NCI-H526 treated with DMSO at 0.1 percent for 48 hours (cell line): ENCODE data around the gene PYDC1.
A peak's percentile ranks its signal among the peaks of the same experiment; 100 is the strongest.
"Not testable (repeated sequence)": the region's sequence is repeated elsewhere in the genome, so short reads cannot be mapped to it uniquely, and the experiment has no call there.

ENCODE experiments used
- DNase-seq: peaks from one replicate; lab custom pipeline; 2025; lab: John Stamatoyannopoulos, UW

The PYDC1 gene

DNA sequence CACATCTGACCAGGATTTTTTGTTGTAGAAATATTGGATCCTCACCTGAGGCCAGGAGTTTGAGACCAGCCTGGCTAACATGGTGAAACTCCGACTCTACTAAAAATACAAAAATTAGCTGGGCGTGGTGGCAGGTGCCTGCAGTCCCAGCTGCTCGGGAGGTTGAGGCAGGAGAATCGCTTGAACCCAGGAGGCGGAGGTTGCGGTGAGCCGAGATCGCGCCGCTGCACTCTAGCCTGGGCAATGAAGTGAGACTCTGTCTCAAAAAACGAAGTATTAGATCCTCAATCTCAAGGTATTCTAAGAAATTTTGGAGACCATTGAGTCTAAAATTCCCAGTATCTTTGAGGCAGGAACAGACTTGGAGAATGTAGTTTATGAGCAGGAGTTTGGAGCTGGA lies 21.1 kb downstream of the PYDC1 start:
- DNase-seq, result not testable (repeated sequence)

DNA sequence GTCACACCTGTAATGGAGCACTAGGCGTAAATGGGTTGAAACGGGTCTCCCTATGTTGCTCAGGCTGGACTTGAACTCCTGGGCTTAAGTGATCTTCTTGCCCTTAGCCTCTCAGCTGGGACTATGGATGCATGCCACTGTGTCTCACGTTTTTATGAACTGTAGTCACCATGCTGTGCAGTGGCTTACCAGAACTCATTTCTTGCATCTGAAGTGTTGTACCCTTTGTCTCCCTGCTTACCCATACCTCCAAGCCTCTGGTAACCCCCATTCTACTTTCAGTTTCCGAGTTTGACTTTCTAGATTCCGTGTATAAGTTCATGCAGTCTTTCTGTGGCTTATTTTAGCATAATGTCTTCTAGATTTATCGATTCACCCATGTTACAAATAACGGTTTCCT lies 22.0 kb downstream of the PYDC1 start:
- no peak for DNase-seq

DNA sequence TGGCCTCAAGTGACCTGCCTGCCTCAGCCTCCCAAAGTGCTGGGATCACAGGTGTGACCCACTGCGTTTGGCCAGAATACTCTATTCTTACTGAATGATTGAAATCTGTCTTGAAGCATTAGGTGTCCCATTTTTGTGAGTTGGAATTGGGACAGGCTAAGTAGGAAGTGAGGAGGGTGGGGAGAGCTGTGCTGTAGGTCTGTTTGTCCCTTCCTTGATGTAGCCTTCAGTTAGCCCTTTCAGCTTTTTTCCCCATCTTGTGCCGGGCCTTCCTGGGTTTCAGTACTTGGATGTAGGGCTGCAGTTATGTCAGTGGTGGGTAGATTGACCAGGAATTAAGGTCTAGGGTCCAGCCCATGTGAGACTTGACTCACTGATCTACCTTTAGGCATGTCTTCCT lies 23.1 kb downstream of the PYDC1 start:
- DNase-seq, result no peak

DNA sequence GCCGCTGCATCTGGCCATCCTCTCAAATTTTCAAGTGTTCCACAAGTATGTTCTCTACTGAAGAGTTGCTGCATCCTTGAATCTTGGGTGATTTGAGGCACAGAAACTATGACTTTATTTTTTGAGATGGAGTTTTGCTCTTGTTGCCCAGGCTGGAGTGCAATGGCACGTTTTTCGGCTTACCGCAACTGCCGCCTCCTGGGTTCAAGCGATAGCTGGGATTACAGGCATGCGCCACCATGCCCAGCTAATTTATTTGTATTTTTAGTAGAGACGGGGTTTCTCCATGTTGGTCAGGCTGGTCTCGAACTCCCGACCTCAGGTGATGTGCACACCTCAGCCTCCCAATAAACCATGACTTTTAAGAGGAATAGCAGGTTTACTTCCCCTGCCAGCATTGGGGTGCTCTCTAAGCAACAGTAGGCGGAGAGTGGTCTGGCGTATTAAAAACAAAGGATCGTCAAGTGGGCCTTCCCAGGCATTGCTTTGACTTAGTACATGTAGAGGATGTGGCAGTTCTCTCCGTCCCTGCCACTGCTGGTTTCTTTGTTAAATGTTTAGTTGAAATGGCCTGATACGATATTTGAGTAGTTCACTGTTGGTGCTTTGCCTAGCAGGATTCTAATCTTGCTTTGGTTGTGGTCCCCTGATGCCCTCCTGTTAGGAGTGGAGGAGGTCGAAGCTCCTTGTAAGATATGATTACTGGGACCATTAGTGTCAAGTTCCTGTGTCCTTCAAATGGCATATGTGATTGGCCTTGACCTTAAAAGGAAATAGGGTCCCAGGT lies 23.9 kb downstream of the PYDC1 start:
- no peak for DNase-seq

DNA sequence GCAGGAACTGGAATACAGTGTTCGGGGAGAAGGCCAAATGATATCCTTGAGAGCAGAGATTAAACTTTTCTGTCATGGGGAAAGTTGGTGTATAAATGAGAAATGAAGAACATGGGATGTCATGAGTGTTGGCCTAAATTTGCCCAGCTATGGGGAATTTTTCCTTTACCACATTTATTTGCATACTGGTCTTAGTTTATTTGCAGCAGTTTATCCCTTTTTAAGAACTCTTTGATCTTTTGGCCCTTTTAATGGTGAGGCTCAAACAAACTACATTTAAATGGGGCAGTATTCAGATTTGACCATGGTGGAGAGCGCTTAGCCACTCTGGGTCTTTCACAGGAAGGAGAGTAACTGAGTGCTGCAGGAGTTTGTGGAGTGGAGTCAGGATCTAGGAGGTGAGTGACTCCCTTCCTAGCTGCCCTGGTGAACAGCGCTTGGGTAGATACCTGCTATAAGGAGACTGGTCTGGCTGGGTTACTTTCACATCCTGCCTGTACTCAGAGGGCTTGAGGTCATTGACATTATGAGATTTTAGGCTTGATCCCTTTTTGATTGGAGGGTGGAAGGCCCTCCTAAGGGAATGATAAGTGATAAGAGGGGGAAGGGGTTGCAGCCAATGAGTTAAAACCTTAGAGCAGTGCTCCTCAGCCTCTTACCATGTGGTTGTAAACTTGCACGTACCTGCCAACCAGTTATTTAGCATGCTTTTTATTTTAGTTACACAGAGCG lies 25.1 kb downstream of the PYDC1 start:
- DNase-seq, result no peak

DNA sequence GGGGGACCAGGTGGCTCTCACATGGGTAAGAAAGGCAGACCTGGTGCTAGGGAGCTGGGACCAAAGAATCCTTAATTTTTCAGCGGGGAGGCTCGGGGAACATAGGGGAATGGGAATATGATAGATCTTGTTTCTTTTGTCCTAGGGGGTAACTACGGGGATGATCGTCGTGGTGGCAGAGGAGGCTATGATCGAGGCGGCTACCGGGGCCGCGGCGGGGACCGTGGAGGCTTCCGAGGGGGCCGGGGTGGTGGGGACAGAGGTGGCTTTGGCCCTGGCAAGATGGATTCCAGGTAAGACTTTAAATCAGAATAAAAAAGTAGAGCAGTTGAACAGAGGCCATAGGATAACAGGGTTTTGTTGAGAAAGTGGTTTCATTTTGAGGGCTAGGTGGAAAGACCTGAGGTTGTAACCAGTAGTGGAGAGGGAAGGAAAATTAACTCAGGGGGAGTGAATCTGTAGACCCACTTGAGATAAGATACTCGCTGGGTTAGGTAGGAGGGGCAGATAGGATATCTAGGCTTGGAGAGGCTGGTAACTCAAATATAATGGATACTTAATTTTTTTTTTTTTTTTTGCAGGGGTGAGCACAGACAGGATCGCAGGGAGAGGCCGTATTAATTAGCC lies 26.0 kb downstream of the PYDC1 start:
- DNase-seq, result no peak

DNA sequence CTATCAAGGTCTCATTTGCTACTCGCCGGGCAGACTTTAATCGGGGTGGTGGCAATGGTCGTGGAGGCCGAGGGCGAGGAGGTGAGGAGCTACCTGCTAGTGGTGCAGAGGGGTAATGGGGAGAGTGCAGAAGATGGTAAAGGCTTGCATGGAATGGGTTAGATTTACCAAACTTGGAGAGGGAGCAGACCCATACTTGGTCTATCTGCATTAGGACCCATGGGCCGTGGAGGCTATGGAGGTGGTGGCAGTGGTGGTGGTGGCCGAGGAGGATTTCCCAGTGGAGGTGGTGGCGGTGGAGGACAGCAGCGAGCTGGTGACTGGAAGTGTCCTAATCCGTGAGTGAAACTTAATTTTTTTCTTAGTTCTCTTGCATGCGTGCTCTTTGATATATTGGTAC lies 26.9 kb downstream of the PYDC1 start:
- DNase-seq, result no peak

DNA sequence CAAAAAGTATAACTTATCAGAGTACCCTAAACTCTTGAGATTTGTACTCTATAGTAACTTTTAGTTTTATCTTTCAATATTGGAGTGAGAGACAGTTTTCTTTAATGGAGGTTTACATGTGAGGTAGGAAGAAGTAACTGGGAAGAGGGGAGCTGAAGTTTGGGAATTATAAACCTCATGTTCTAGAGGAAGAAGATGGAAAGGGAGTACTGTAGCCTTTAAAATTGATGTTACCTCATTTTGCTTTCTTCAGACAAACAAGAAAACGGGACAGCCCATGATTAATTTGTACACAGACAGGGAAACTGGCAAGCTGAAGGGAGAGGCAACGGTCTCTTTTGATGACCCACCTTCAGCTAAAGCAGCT lies 27.5 kb downstream of the PYDC1 start:
- no peak for DNase-seq

DNA sequence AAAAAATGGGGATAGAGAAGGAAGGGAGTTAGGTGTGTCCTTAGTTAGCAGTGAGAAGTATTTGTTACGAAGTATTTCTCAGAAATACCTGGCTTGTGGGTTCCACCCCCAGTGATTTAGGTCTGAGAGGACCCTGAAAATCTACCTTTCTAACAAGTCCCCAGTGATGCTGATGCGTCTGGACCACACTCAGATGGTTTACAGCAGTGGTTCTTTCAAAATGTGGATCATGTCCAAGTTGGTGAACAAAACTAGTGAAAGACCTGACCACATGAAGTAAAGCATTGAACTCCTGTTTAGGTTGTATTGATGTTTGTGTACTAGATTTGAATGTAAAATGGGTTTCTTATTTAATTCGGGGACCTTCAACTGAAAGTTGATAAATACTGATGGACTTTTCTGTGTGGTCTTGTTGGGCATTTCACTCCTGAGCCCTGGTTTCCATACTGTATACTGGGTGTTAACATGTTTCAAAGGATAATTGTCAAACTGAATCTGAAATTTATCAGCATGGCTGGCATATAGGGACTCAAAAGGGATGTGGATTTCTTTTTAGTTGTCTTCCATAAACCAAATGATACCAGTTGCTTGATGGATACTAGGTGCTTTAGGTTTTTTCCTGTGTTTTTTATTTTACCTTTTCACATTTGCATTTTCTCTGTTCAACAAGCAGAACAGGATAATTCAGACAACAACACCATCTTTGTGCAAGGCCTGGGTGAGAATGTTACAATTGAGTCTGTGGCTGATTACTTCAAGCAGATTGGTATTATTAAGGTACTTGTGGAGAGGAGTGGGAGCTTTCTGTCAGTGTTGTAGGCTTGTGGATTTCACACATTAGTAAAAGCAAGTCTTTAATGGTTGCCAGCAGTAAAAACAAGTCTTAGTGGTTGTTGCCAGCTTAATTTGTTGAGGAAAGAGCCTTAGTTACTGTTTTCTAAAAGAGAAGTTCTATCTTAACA lies 28.2 kb downstream of the PYDC1 start:
- no peak for DNase-seq

DNA sequence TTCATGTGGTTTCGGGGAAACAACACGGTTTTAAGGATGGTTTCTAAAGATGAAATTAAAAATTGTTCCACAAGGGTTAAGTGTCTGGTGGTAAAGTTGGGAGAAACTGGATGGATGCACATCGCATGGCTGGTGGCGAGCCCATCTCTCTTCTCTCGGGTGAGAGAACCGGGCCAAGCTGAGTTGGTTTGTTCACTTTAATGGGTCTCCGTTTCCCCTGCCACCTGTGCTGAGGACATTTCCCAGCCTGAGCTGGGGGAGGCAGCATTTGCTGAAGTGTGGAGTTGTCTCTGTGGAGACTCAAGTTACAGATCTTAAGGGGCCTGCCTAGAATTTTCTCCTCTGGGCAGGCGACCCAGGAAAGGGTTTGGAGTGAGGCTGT lies 29.1 kb downstream of the PYDC1 start:
- DNase-seq, result no peak

DNA sequence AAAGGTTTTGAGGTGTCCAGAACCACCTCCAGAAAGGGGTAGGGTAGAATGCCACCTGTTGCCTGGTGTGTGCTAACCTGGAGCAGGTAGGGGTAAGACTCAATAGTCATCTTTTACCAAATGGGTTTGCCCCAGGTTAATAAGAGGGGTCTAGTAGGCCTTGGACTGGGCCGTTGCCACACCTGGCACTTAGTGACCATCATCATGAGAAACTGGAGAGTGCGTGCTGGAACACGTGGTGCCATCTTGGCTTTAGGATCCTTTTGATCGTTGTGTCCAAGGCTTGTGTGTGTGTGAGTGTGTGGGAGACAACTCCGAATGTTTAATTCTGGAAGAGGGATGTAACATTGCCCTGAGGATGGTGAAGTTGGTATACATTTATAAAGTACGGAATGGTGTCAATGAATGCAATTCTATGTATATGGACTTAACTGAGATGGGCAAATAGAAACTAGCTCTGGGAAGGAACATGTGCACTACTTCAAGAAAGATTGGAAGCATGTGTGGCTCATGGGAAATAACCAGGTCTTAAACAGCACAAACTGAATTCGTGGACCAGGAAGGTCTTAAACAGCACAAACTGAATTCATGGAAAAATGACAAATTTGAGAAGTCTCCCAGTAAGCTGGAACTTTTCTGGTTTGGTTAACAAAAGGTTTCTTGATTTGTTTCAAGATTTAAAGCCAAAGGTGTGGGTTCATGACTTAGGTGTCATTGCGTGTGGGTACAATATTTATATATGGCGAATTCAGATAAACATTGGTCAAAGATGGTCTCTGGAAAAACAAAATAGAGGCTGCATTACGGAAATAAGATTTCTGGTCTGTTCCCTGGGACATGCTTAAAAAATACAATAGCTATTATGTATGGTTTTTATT lies 29.8 kb downstream of the PYDC1 start:
- DNase-seq, result no peak

DNA sequence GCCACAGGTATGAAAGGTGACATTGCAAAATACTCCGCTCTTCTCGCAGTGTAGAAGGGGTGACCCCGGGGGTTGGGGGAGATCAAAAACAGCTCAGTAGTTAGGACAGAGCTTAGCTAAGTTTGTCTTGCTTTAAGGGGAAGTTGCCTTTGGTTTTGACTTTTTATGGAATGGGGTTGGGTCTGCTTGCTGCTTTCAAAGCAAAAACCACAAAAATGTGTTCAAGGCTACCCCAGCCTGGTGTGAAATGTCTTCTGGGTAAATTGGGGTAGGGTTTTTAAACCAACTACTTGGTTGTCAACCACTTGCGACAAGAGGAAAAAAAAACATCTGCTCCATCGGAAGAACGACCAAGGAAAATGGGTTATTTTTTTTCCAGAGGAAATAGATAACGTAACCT lies 30.8 kb downstream of the PYDC1 start:
- no peak for DNase-seq

DNA sequence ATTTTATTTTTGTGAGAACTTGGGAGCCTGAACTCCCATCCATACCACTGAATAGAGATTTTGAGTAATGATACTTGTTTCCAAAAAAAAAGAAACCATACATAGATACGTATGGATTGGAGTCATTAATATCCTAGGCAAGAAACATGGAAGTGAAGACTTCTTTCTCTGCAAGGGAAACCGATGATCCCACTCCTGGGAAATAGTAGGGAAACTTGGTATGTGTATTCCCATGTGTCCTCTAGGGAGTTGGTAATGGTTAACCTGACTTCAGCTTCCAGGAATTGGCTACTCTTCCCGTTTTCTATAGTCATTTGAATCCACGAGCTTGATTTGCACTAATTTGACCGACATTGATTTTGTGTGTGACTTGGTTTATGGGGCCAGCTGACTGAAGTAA lies 31.6 kb downstream of the PYDC1 start:
- no peak for DNase-seq

DNA sequence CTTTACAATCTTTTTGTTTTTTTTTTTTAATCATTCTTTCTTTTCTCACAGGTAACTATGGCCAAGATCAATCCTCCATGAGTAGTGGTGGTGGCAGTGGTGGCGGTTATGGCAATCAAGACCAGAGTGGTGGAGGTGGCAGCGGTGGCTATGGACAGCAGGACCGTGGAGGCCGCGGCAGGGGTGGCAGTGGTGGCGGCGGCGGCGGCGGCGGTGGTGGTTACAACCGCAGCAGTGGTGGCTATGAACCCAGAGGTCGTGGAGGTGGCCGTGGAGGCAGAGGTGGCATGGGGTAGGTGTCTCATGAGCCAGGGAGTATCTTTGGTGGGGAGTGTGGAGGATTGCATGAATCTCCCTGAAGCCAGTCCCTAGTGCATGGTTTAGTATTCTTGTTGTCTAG lies 32.0 kb downstream of the PYDC1 start:
- no peak for DNase-seq

DNA sequence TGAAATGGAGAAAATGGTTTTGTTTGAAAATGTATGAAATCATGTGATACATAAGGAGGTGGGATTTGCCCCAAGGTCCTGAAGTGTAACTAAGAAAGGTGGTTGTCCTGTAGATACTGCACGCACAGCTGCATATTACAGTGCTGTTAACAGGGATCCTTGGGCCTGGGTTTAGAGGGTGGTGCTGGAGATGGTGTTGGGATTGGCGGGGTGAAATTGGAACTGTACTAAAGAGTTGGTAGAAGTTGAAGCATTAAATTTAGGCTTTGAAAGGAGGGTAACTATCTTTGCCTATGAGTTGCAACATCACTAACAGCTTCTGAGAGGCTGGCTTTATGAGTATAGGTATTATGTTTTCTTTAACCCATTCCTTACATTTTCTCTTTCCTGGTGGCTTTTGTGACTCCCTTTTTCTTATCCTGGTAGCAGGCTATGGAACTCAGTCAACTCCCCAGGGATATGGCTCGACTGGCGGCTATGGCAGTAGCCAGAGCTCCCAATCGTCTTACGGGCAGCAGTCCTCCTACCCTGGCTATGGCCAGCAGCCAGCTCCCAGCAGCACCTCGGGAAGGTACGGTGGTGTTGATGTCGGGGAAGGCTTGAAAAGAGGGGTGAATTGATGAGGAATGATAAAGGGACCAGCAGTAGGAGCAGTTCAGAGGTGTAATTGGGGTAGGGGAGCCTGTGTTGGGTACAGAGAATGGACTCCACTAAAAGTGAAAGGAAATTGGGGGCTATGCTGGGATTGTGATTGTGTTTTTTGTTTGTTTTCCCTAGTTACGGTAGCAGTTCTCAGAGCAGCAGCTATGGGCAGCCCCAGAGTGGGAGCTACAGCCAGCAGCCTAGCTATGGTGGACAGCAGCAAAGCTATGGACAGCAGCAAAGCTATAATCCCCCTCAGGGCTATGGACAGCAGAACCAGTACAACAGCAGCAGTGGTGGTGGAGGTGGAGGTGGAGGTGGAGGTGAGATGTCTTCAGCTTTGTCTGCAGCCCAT lies 33.2 kb downstream of the PYDC1 start:
- DNase-seq, result no peak

DNA sequence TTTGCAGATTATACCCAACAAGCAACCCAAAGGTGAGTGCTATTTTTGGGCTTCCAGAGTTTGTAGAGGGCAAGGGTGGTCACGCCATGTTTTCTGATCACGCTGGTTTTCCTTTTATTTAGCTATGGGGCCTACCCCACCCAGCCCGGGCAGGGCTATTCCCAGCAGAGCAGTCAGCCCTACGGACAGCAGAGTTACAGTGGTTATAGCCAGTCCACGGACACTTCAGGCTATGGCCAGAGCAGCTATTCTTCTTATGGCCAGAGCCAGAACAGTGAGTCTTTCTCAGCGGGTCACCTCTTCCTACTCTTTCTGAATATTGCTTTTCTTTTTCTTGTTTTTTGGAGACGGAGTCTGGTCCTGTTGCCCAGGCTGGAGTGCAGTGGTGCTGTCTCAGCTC lies 34.5 kb downstream of the PYDC1 start:
- no peak for DNase-seq

DNA sequence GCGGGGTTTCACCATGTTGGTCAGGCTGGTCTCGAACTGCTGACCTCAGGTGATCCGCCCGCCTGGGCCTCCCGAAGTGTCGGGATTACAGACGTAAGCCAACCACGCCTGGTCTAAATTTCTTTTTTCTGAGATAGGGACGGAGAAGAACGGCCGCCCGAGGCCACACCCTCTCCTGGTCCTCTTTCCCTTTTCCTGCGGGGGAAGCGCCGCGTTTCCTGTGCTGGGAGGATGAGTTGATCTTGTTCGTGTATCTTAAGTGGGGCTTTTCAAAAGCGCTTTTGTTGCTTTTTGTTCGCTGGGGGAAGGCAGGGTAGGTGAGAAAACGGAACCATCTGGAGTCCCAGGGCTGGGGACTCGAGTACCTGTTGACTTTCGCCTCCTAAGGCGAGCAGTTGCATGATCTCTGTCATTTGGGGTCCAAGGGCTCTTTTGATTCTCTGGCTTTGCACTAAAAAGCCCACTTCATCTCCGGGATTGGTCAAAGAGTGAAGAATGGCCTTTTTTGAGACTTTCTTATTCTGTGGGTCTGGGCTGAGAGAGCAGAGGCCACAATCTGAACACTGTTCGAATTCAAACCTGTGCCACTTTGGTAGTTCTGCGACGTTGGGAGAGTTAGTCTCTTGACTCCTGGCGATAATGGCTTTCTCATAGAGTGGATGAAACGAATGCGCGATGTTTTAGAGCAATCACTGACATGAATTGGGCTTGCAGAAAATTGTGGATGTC lies 35.7 kb downstream of the PYDC1 start:
- no peak for DNase-seq

DNA sequence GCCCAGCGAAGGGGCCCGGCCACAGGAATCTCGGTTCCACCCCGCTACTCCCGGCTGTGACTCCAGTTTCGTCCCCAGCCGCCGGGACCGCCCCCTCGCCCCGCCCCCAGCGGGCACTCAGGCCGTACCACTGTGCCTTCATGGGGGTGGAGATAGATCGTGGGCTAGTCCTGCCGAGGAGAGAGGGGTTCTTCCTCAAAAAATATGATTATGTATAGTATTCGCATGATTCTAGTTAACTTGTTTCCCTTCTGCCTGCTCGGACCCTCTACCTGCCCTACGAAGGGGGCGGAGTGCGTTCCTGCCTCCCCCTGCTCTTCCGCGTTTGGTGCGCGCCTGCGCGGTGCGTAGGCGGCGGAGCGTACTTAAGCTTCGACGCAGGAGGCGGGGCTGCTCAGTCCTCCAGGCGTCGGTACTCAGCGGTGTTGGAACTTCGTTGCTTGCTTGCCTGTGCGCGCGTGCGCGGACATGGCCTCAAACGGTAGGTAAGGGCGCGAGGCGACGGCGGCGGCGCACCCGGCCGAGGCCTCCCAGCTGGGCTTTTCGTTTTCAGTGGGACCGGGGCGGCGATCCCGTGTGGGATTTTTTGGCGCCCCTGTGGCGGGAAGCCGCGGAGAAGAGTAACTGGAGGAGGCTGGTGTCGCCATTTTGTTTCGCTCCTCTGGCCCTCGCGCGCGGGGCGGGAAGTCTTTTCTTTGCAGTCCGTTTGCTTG lies 37.0 kb downstream of the PYDC1 start, which contains the start of gene FUS:
Gene FUS, plus strand, starts transcription at position 393 of the 713 bp plus-strand sequence. Its CDS starts 76 bp downstream, at position 469.
- DNase-seq, result peak; percentile 72
